ENCODE results near the gene RBM20.

- TF ChIP-seq CTCF (IDR thresholded peaks at IDR 0.05): no peak
- no peak for TF ChIP-seq EZH2 (IDR thresholded peaks at IDR 0.05)
Observed at GRCh38 chr10:110885932-110886674, 242.0 kb downstream of the RBM20 start.

Data from neural progenitor cell (in vitro differentiated cells).